Osteoblast (primary cell): ENCODE results near the gene PLCB2. TPM values are rescaled to one million over a fixed set of nuclear protein-coding genes. Genes with fewer than 3 reads are reported as not detected.

Source experiments
- DNase-seq: peaks from one replicate; pipeline ENCODE4 v3.0.0; 2011; ENCODE audit warnings: low spot score, mixed read lengths; ENCODE audit not compliant: insufficient read length; ENCODE audit errors: missing footprints
- H2AFZ ChIP-seq: 2 replicates; pipeline ENCODE4 v1.6.0; 2011; ENCODE audit warnings: mild to moderate bottlenecking, low read length
- H3K27ac ChIP-seq: 2 replicates; pipeline ENCODE4 v1.5.1; 2011; ENCODE audit warnings: mild to moderate bottlenecking, low read depth, low read length, moderate library complexity
- H3K27me3 ChIP-seq: 2 replicates; pipeline ENCODE4 v1.6.0; 2012; ENCODE audit warnings: mild to moderate bottlenecking, control low read depth, inconsistent platforms, low read length, moderate library complexity; ENCODE audit not compliant: insufficient read depth
- H3K36me3 ChIP-seq: 2 replicates; pipeline ENCODE4 v1.5.1; 2011; ENCODE audit warnings: mild to moderate bottlenecking, low read length, control low read depth, moderate library complexity; ENCODE audit not compliant: insufficient read depth
- H3K4me1 ChIP-seq: 2 replicates; pipeline ENCODE4 v1.5.1; 2011; ENCODE audit warnings: mild to moderate bottlenecking, low read length, control low read depth, moderate library complexity; ENCODE audit not compliant: insufficient read depth
- H3K4me2 ChIP-seq: 2 replicates; pipeline ENCODE4 v1.6.0; 2011; ENCODE audit warnings: mild to moderate bottlenecking, low read length; ENCODE audit not compliant: insufficient read depth
- H3K4me3 ChIP-seq: fragments of 200-600 bp; sonication (generic); 3 replicates; pipeline ENCODE4 v1.5.1; 2012; ENCODE audit warnings: mild to moderate bottlenecking, low read length, inconsistent platforms; ENCODE audit not compliant: insufficient read depth
- H3K79me2 ChIP-seq: 2 replicates; pipeline ENCODE4 v1.6.0; 2012; ENCODE audit warnings: mild to moderate bottlenecking, low read length, control low read depth, inconsistent platforms; ENCODE audit not compliant: insufficient read depth
- H3K9me3 ChIP-seq: 2 replicates; pipeline ENCODE4 v1.5.1; 2011; ENCODE audit warnings: low read depth, low read length, control low read depth
- H4K20me1 ChIP-seq: 2 replicates; pipeline ENCODE4 v1.6.0; 2012; ENCODE audit warnings: mild to moderate bottlenecking, low read length, control low read depth; ENCODE audit not compliant: insufficient read depth
- total RNA-seq: library from RNA; depleted of rRNA; stranded (reverse); fragments of >200 nt; gene quantifications from 2 replicates; pipeline ENCODE4 v1.2.3, GENCODE V29; 2012
- TF ChIP-seq, protein P1 (sequence below): IDR thresholded peaks from 2 replicates; pipeline ENCODE4 v1.5.1; 2011; ENCODE audit warnings: mild to moderate bottlenecking, low read depth, low read length, moderate library complexity; ENCODE audit errors: extremely low read depth

The PLCB2 gene
- total RNA-seq, 1 donor = under 0.01 TPM

DNA sequence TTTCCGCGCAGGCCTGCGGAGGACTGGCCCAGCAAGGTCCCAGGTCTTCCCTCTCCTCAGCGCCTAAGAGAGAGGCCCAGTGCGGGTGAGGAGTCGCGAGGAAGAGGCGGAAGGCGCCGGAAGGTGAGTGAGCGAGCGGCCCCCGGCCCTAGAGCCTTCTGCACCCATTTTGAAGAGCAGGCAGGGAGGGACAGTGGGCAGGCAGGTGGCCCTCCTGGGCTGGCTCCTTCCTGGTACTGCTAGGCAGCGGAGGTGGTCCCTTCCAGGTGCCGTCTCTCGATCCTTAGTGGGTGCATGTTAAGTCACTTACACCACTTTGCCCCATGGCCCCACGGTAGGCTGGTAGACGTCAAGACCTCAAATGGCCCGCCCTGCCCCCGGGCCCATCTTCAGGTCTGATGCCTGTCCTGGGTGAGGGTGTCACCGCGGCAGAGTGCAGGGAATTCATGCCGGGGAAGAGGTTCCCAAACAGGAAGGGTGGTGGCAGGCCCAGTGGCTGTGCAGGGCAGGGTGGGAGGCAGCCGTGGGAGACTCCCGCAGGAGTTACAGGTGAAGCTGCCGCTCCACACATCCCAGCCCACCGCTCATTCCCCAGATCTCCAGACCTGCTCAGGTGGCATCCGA, 54.5 kb downstream of the PLCB2 start:
- H3K4me1 ChIP-seq = peaks cover 4% of the 10 kb centered on the region
- H4K20me1 ChIP-seq = no peaks in the 10 kb centered on the region
- peaks cover 50% of the 10 kb centered on the region for H3K27me3 ChIP-seq
- H3K4me3 ChIP-seq = peak overlapping the region; percentile 69
- H2AFZ ChIP-seq = peak overlapping the region; percentile 70
- no peaks in the 10 kb centered on the region for H3K36me3 ChIP-seq
- H3K79me2 ChIP-seq = no peaks in the 10 kb centered on the region
- peak overlapping the region; percentile 81 for H3K4me2 ChIP-seq
- peak; percentile 81 for DNase-seq
- H3K9me3 ChIP-seq = no peaks in the 10 kb centered on the region
- no peak overlapping the region for H3K27ac ChIP-seq
- TF ChIP-seq, protein P1, sequence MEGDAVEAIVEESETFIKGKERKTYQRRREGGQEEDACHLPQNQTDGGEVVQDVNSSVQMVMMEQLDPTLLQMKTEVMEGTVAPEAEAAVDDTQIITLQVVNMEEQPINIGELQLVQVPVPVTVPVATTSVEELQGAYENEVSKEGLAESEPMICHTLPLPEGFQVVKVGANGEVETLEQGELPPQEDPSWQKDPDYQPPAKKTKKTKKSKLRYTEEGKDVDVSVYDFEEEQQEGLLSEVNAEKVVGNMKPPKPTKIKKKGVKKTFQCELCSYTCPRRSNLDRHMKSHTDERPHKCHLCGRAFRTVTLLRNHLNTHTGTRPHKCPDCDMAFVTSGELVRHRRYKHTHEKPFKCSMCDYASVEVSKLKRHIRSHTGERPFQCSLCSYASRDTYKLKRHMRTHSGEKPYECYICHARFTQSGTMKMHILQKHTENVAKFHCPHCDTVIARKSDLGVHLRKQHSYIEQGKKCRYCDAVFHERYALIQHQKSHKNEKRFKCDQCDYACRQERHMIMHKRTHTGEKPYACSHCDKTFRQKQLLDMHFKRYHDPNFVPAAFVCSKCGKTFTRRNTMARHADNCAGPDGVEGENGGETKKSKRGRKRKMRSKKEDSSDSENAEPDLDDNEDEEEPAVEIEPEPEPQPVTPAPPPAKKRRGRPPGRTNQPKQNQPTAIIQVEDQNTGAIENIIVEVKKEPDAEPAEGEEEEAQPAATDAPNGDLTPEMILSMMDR = no peak

DNA sequence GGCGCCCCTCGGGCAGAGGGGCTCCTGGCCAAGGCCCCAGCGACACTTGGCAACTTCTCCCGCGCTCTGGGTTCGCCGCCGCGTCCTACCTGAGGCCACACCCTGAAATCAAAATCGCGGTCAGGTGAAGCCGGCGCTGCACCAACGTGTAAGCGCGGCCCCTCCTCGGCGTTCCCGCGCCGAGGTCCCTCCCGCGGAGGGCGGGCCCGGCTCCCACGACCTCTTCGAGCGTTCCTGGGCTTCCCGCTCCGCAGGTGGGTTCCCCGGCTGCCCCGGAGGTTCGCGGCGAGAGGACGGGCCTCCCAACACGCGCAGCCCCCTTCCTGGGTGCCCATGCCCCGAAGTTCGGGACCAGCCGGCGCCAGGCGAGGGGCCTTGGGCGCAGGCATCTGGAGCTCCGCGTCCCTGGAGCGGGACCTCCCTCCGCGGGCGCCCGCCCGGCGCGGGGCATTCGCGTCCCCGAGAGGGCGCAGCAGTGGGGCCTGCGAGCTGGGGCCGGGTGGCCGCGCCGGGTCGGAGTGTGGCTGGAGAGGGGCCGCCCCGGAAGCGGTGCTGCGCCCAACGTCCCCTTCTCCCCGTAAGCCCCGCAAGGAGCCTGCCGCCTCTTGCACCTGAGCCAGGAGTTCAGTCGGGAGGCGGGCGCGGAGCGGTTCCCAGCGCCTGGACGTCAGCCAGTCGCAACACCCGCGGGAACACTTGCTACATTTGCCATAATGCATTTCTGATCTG, 55.1 kb downstream of the PLCB2 start:
- H3K27me3 ChIP-seq = peaks cover 51% of the 10 kb centered on the region
- H2AFZ ChIP-seq = peak overlapping the region; percentile 70
- peak overlapping the region; percentile 81 for H3K4me2 ChIP-seq
- H3K79me2 ChIP-seq = no peaks in the 10 kb centered on the region
- peak; percentile 85 for DNase-seq
- H3K9me3 ChIP-seq = no peaks in the 10 kb centered on the region
- peak overlapping the region; percentile 69 for H3K4me3 ChIP-seq
- peaks cover 4% of the 10 kb centered on the region for H3K4me1 ChIP-seq
- H4K20me1 ChIP-seq = no peaks in the 10 kb centered on the region
- H3K36me3 ChIP-seq = no peaks in the 10 kb centered on the region
- H3K27ac ChIP-seq = no peak overlapping the region
- TF ChIP-seq, protein P1 = no peak

DNA sequence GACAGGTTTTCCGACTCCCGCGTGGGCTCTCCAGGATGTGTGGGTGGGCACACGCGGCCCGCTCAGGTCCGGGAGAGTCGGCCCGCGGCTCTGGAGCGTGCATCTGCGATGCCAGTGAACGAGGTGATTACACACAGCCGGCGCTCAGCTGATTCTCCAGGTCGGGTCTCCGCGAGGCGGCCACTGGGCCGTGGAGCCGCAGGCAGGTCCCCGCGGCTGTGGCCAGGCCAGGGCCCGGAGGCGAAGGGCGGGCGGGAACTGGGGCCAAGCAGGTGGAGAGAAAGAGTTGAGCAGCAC, 55.6 kb downstream of the PLCB2 start:
- Histone ChIP-seq H3K27me3 (peaks cover 54% of the 10 kb centered on the region), H3K36me3 (no peaks in the 10 kb centered on the region), H3K4me3 (no peak overlapping the region), H2AFZ (no peak overlapping the region), H3K4me1 (peaks cover 4% of the 10 kb centered on the region), H3K4me2 (peak overlapping the region; percentile 81), H3K27ac (no peak overlapping the region), H4K20me1 (no peaks in the 10 kb centered on the region), H3K79me2 (no peaks in the 10 kb centered on the region), H3K9me3 (no peaks in the 10 kb centered on the region)
- TF ChIP-seq, protein P1 = no peak
- peak; percentile 38 for DNase-seq

- Histone ChIP-seq H3K4me3 (no peak overlapping the region), H2AFZ (no peak overlapping the region), H4K20me1 (no peaks in the 10 kb centered on the region), H3K27ac (no peak overlapping the region), H3K4me2 (no peak overlapping the region), H3K27me3 (peaks cover 54% of the 10 kb centered on the region), H3K36me3 (no peaks in the 10 kb centered on the region), H3K79me2 (no peaks in the 10 kb centered on the region), H3K9me3 (no peaks in the 10 kb centered on the region), H3K4me1 (peaks cover 4% of the 10 kb centered on the region)
- peak; percentile 62 for DNase-seq
- TF ChIP-seq, protein P1 = no peak
These were observed 56.1 kb downstream of the PLCB2 start for GRCh38 chr15:40251486-40252140.
